WTC11 (cell line): ENCODE data around the gene MARK3. TPM values are rescaled to one million over a fixed set of nuclear protein-coding genes. Genes with fewer than 3 reads are reported as not detected.
A peak's percentile ranks its signal among the peaks of the same experiment; 100 is the strongest.

Source experiments
- ATAC-seq: fragments of 200-7000 bp; cut with Tn5 transposase; 2 replicates; pipeline ENCODE4 v1.10.0; 2021; ENCODE audit warnings: mild to moderate bottlenecking, moderate library complexity
- CTCF ChIA-PET: fragments of 300-600 bp; sonication (Branson Sonifier 250); formaldehyde crosslinking; loops from one replicate; lab custom pipeline; 2021; ENCODE audit warnings: antibody characterized with exemption; lab: Charles Lee
- POLR2A ChIA-PET: fragments of 350-600 bp; sonication (Branson Sonifier 250); formaldehyde crosslinking; loops from one replicate; lab custom pipeline; 2021; ENCODE audit warnings: antibody characterized with exemption; lab: Charles Lee
- DNase-seq: peaks from one replicate; pipeline ENCODE4 v3.0.0; 2021; ENCODE audit warnings: low spot score
- H3K27ac Mint-ChIP-seq: 2 replicates; pipeline ENCODE4 v1.8.0; 2021; ENCODE audit warnings: mixed read lengths
- H3K27me3 Mint-ChIP-seq: 2 replicates; pipeline ENCODE4 v1.8.0; 2021; ENCODE audit warnings: low read depth, mild to moderate bottlenecking, moderate library complexity, mixed read lengths
- H3K36me3 Mint-ChIP-seq: 2 replicates; pipeline ENCODE4 v1.8.0; 2021; ENCODE audit warnings: mixed read lengths
- H3K4me1 Mint-ChIP-seq: 2 replicates; pipeline ENCODE4 v1.8.0; 2022; ENCODE audit warnings: mixed read lengths
- H3K4me3 Mint-ChIP-seq: 2 replicates; pipeline ENCODE4 v1.8.0; 2021; ENCODE audit warnings: mild to moderate bottlenecking, moderate library complexity, mixed read lengths
- H3K9me3 Mint-ChIP-seq: 2 replicates; pipeline ENCODE4 v1.8.0; 2021; ENCODE audit warnings: mixed read lengths
- CREM ChIP-seq: sonication (generic); formaldehyde crosslinking; IDR thresholded peaks from 2 replicates; pipeline ENCODE4 v1.8.1; 2022; ENCODE audit warnings: mild to moderate bottlenecking, missing genetic modification reagents, moderate library complexity
- E2F4 ChIP-seq: sonication (generic); formaldehyde crosslinking; IDR thresholded peaks from 2 replicates; pipeline ENCODE4 v1.8.1; 2022; ENCODE audit warnings: low read depth, mild to moderate bottlenecking, moderate library complexity, missing genetic modification reagents, borderline replicate concordance
- EMX1 ChIP-seq: fragments of 250-450 bp; sonication (Bioruptor Pico); IDR thresholded peaks from 2 replicates; pipeline ENCODE4 v1.8.0; 2021; ENCODE audit warnings: mild to moderate bottlenecking
- FOXK1 ChIP-seq: sonication (generic); formaldehyde crosslinking; IDR thresholded peaks from 2 replicates; pipeline ENCODE4 v1.8.0; 2022; ENCODE audit warnings: mild to moderate bottlenecking, moderate library complexity, missing genetic modification reagents
- FOXP1 ChIP-seq: sonication (generic); formaldehyde crosslinking; IDR thresholded peaks from 2 replicates; pipeline ENCODE4 v1.8.0; 2022; ENCODE audit warnings: missing genetic modification reagents, mild to moderate bottlenecking, moderate library complexity, borderline replicate concordance
- FOXP4 ChIP-seq: sonication (generic); formaldehyde crosslinking; IDR thresholded peaks from 2 replicates; pipeline ENCODE4 v1.8.0; 2022; ENCODE audit warnings: mild to moderate bottlenecking, missing genetic modification reagents
- GABPB1 ChIP-seq: sonication (generic); formaldehyde crosslinking; IDR thresholded peaks from 2 replicates; pipeline ENCODE4 v1.8.1; 2023; ENCODE audit warnings: mild to moderate bottlenecking, missing genetic modification reagents
- HMGXB4 ChIP-seq: sonication (generic); formaldehyde crosslinking; IDR thresholded peaks from 2 replicates; pipeline ENCODE4 v1.8.1; 2023; ENCODE audit warnings: mild to moderate bottlenecking, moderate library complexity, missing genetic modification reagents
- IRF2 ChIP-seq: sonication (generic); formaldehyde crosslinking; IDR thresholded peaks from 2 replicates; pipeline ENCODE4 v1.8.0; 2022; ENCODE audit warnings: low read depth, missing genetic modification reagents, borderline replicate concordance
- JAZF1 ChIP-seq: fragments of 250-450 bp; sonication (Bioruptor Pico); IDR thresholded peaks from 2 replicates; pipeline ENCODE4 v1.9.0; 2021; ENCODE audit warnings: moderate library complexity, mild to moderate bottlenecking, inconsistent platforms
- KAT7 ChIP-seq: sonication (generic); formaldehyde crosslinking; IDR thresholded peaks from 2 replicates; pipeline ENCODE4 v1.8.1; 2023; ENCODE audit warnings: missing genetic modification reagents, mild to moderate bottlenecking, borderline replicate concordance
- MAX ChIP-seq: sonication (generic); formaldehyde crosslinking; IDR thresholded peaks from 2 replicates; pipeline ENCODE4 v1.8.0; 2022; ENCODE audit warnings: mild to moderate bottlenecking, missing genetic modification reagents
- NR1H2 ChIP-seq: sonication (generic); formaldehyde crosslinking; IDR thresholded peaks from 2 replicates; pipeline ENCODE4 v1.9.0; 2021; ENCODE audit warnings: mild to moderate bottlenecking, moderate library complexity, missing genetic modification reagents
- OVOL2 ChIP-seq: fragments of 250-450 bp; sonication (Bioruptor Pico); IDR thresholded peaks from 2 replicates; pipeline ENCODE4 v1.9.0; 2021; ENCODE audit warnings: mild to moderate bottlenecking, borderline replicate concordance
- RELA ChIP-seq: sonication (generic); formaldehyde crosslinking; IDR thresholded peaks from 2 replicates; pipeline ENCODE4 v1.8.1; 2022; ENCODE audit warnings: missing genetic modification reagents, mild to moderate bottlenecking, borderline replicate concordance
- SOX15 ChIP-seq: fragments of 250-450 bp; sonication (Bioruptor Pico); IDR thresholded peaks from 2 replicates; pipeline ENCODE4 v1.9.0; 2021; ENCODE audit warnings: mild to moderate bottlenecking
- SP1 ChIP-seq: sonication (generic); formaldehyde crosslinking; conservative IDR thresholded peaks from 2 replicates; pipeline ENCODE4 v1.8.1; 2022; ENCODE audit warnings: missing genetic modification reagents
- TEAD1 ChIP-seq: sonication (generic); formaldehyde crosslinking; IDR thresholded peaks from 2 replicates; pipeline ENCODE4 v1.8.0; 2022; ENCODE audit warnings: mild to moderate bottlenecking, missing genetic modification reagents
- USF2 ChIP-seq: sonication (generic); formaldehyde crosslinking; IDR thresholded peaks from 2 replicates; pipeline ENCODE4 v1.8.1; 2023; ENCODE audit warnings: mild to moderate bottlenecking, missing genetic modification reagents, moderate library complexity
- total RNA-seq: library from RNA; stranded (reverse); gene quantifications from 3 replicates; pipeline ENCODE4 v1.2.3, GENCODE V29; 2021

MARK3 gene
- total RNA-seq, 1 experiment from 2014 or later, result 93.7 TPM

GRCh38 chr14:103528587-103529382 is 143.6 kb downstream of the MARK3 start, which contains the start of gene TRMT61A:
Gene TRMT61A, plus strand, starts transcription at chr14:103529196. Its CDS starts 783 bp downstream, at chr14:103529979.
- Mint-ChIP-seq H3K36me3 (no peaks in the 10 kb centered on the region), H3K27me3 (peaks cover 21% of the 10 kb centered on the region), H3K4me1 (peaks cover 15% of the 10 kb centered on the region), H3K9me3 (no peaks in the 10 kb centered on the region), H3K4me3 (peak within 1 kb of the TSS; percentile 93), H3K27ac (peak within 1 kb of the TSS; percentile 96)
- peak; percentile 64 for ATAC-seq
- CTCF ChIA-PET, result interaction anchor here (0.6 to 5.8 kb wide), 9 partner anchors 8 to 424 kb away, joined by 3 to 46 read pairs (median 6); no protein-coding TSS in a partner anchor
- POLR2A ChIA-PET, result interaction anchor here (1.1 to 1.4 kb wide), 2 partner anchors 8 to 14 kb away, joined by 4 read pairs; no protein-coding TSS in a partner anchor
- no peak; the same call in 1 of the 2 replicates for TF ChIP-seq HMGXB4
- TF ChIP-seq E2F4 (CRISPR knock-in tag), result no peak
- TF ChIP-seq FOXK1 (CRISPR knock-in tag), result peak; percentile 92
- TF ChIP-seq IRF2 (CRISPR knock-in tag), result no peak
- TF ChIP-seq OVOL2 (CRISPR knock-in tag), result no peak
- peak; percentile 55; the same call in 1 of the 2 replicates for TF ChIP-seq KAT7 (CRISPR knock-in tag)
- TF ChIP-seq NR1H2 (CRISPR knock-in tag), result no peak
- peak; percentile 69 for TF ChIP-seq USF2 (CRISPR knock-in tag)
- no peak for TF ChIP-seq SOX15 (CRISPR knock-in tag)
- TF ChIP-seq JAZF1 (CRISPR knock-in tag), result no peak
- TF ChIP-seq MAX (CRISPR knock-in tag), result peak; percentile 77; the same call in 1 of the 2 replicates
- TF ChIP-seq FOXP1 (CRISPR knock-in tag), result peak; percentile 36; the same call in 1 of the 2 replicates
- peak; percentile 91 for TF ChIP-seq CREM (CRISPR knock-in tag)
- no peak for TF ChIP-seq TEAD1 (CRISPR knock-in tag)
- 0 out of 2 replicates have a peak, but pooled peaks have one; percentile 23 for TF ChIP-seq RELA
- peak; percentile 65; the same call in 1 of the 2 replicates for TF ChIP-seq GABPB1 (CRISPR knock-in tag)
- peak; percentile 60 for TF ChIP-seq SP1 (CRISPR knock-in tag)
- peak; percentile 83 for TF ChIP-seq FOXP4 (CRISPR knock-in tag)
- no peak for TF ChIP-seq EMX1 (CRISPR knock-in tag)
- peak; percentile 73 for DNase-seq
